GM18498 (cell line): ENCODE results near the gene COL27A1.
"Not testable (repeated sequence)": the region's sequence is repeated elsewhere in the genome, so short reads cannot be mapped to it uniquely, and the experiment has no call there.

Experiments
- ATAC-seq: cut with Tn5 transposase; IDR thresholded peaks from one replicate; pipeline ENCODE4 v1.9.1; 2021; ENCODE audit warnings: mild to moderate bottlenecking, moderate library complexity; ENCODE audit not compliant: unreplicated experiment

Gene COL27A1

GRCh38 chr9:114314881-114315722 lies 159.8 kb downstream of the COL27A1 start:
- ATAC-seq = no peak

- no peak for ATAC-seq
These were observed 160.5 kb downstream of the COL27A1 start for GRCh38 chr9:114315723-114316363.

GRCh38 chr9:114316605-114317230 lies 161.4 kb downstream of the COL27A1 start:
- no peak for ATAC-seq

GRCh38 chr9:114317665-114318357 lies 162.5 kb downstream of the COL27A1 start:
- no peak for ATAC-seq

- ATAC-seq = no peak
These were observed 163.1 kb downstream of the COL27A1 start for GRCh38 chr9:114318416-114318815.

- ATAC-seq = no peak
These were observed 163.8 kb downstream of the COL27A1 start for GRCh38 chr9:114319147-114319546.

GRCh38 chr9:114320710-114321109 lies 165.4 kb downstream of the COL27A1 start:
- not testable (repeated sequence) for ATAC-seq

GRCh38 chr9:114321759-114322158 lies 166.4 kb downstream of the COL27A1 start:
- ATAC-seq = no peak

- ATAC-seq = not testable (repeated sequence)
These were observed 167.0 kb downstream of the COL27A1 start for GRCh38 chr9:114322160-114322818.

- not testable (repeated sequence) for ATAC-seq
These were observed 167.6 kb downstream of the COL27A1 start, which contains the start of gene ORM1 for GRCh38 chr9:114322831-114323531. ORM1 (plus strand) TSS chr9:114323098; CDS start chr9:114323134, 36 bp downstream.

GRCh38 chr9:114323849-114324248 lies 168.5 kb downstream of the COL27A1 start:
- not testable (repeated sequence) for ATAC-seq

- ATAC-seq = no peak
These were observed 169.2 kb downstream of the COL27A1 start for GRCh38 chr9:114324492-114324891.

- ATAC-seq = not testable (repeated sequence)
These were observed 169.6 kb downstream of the COL27A1 start for GRCh38 chr9:114324965-114325364.

GRCh38 chr9:114325684-114326254 lies 170.4 kb downstream of the COL27A1 start:
- not testable (repeated sequence) for ATAC-seq

GRCh38 chr9:114327749-114328148 lies 172.4 kb downstream of the COL27A1 start:
- no peak for ATAC-seq

- ATAC-seq = not testable (repeated sequence)
These were observed 173.1 kb downstream of the COL27A1 start for GRCh38 chr9:114328357-114328820.

- not testable (repeated sequence) for ATAC-seq
These were observed 173.7 kb downstream of the COL27A1 start for GRCh38 chr9:114328937-114329624.

GRCh38 chr9:114329625-114330022 lies 174.3 kb downstream of the COL27A1 start, which contains the start of gene ORM2:
ORM2 (plus strand) TSS chr9:114329869; CDS start chr9:114329905, 36 bp downstream.
- ATAC-seq = not testable (repeated sequence)

- no peak for ATAC-seq
These were observed 175.3 kb downstream of the COL27A1 start for GRCh38 chr9:114330636-114331035.
